ENCODE data around the gene PIK3R4. TPM values are rescaled to one million over a fixed set of nuclear protein-coding genes. Genes with fewer than 3 reads are reported as not detected.

PIK3R4 gene
- total and polyA plus RNA-seq, 4 donors: 14.3 to 36.6 (median 22.2) TPM

GRCh38 chr3:130761730-130762311 is 15.2 kb upstream of the PIK3R4 start:
- DNase-seq (ENCODE audit: low spot score): no peak
- Histone ChIP-seq H3K9ac (ENCODE audit: low read depth in 1 of 2, low read length in 2 of 2) (no peak overlapping the region), H3K27ac (ENCODE audit: low read depth in 1 of 2, low read length in 2 of 2) (no peak overlapping the region), H3K4me3 (ENCODE audit: low read depth in 1 of 3, low read length in 3 of 3) (no peak overlapping the region), H3K4me1 (ENCODE audit: control insufficient read depth in 4 of 4, insufficient read depth in 4 of 4, low read length in 3 of 4) (no peaks in the 10 kb centered on the region), H3K36me3 (ENCODE audit: control insufficient read depth in 4 of 4, insufficient read depth in 3 of 4, low read depth in 1 of 4, low read length in 3 of 4) (no peaks in the 10 kb centered on the region), H3K9me3 (ENCODE audit: control insufficient read depth in 4 of 4, low read length in 3 of 4) (no peaks in the 10 kb centered on the region), H3K27me3 (ENCODE audit: control insufficient read depth in 4 of 4, insufficient read depth in 4 of 4, low read length in 3 of 4) (peaks cover 0 to 3% (median 0%) of the 10 kb centered on the region in 4 donors)
- TF ChIP-seq HNF4G (IDR thresholded peaks at IDR 0.05): no peak
- no peak for TF ChIP-seq NR2F2 (IDR thresholded peaks at IDR 0.05)
- TF ChIP-seq JUND (IDR thresholded peaks at IDR 0.05): no peak
- no peak for TF ChIP-seq EGR1 (IDR thresholded peaks at IDR 0.05; ENCODE audit: low read depth in 2 of 2)
- TF ChIP-seq FOXA1 (IDR thresholded peaks at IDR 0.05): no peak
- no peak for TF ChIP-seq TAF1 (conservative IDR thresholded peaks at IDR 0.05)
- TF ChIP-seq RAD21 (IDR thresholded peaks at IDR 0.05): no peak
- TF ChIP-seq GABPA (IDR thresholded peaks at IDR 0.05 in 1 of 2, conservative IDR thresholded peaks at IDR 0.05 in 1 of 2): no peak
- TF ChIP-seq ZBTB33 (IDR thresholded peaks at IDR 0.05): no peak
- no peak for TF ChIP-seq FOXA2 (IDR thresholded peaks at IDR 0.05)
- TF ChIP-seq MAX (IDR thresholded peaks at IDR 0.05): no peak
- TF ChIP-seq YY1 (IDR thresholded peaks at IDR 0.05): no peak
- TF ChIP-seq, protein P1, sequence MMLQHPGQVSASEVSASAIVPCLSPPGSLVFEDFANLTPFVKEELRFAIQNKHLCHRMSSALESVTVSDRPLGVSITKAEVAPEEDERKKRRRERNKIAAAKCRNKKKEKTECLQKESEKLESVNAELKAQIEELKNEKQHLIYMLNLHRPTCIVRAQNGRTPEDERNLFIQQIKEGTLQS (IDR thresholded peaks at IDR 0.05): no peak
- TF ChIP-seq, protein P2, sequence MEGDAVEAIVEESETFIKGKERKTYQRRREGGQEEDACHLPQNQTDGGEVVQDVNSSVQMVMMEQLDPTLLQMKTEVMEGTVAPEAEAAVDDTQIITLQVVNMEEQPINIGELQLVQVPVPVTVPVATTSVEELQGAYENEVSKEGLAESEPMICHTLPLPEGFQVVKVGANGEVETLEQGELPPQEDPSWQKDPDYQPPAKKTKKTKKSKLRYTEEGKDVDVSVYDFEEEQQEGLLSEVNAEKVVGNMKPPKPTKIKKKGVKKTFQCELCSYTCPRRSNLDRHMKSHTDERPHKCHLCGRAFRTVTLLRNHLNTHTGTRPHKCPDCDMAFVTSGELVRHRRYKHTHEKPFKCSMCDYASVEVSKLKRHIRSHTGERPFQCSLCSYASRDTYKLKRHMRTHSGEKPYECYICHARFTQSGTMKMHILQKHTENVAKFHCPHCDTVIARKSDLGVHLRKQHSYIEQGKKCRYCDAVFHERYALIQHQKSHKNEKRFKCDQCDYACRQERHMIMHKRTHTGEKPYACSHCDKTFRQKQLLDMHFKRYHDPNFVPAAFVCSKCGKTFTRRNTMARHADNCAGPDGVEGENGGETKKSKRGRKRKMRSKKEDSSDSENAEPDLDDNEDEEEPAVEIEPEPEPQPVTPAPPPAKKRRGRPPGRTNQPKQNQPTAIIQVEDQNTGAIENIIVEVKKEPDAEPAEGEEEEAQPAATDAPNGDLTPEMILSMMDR (IDR thresholded peaks at IDR 0.05; ENCODE audit: low read depth, low read length, missing input control): no peak
- TF ChIP-seq SP1 (IDR thresholded peaks at IDR 0.05): no peak
- no peak for TF ChIP-seq HNF4A (conservative IDR thresholded peaks at IDR 0.05)
- no peak for TF ChIP-seq REST (IDR thresholded peaks at IDR 0.05)
- no peak for TF ChIP-seq RXRA (IDR thresholded peaks at IDR 0.05)
- WGBS: 86% methylated on average over 9 of the region's 9 CpGs
